GM12801 (cell line): ENCODE data around the gene SENP7.

Experiments
- CTCF ChIP-seq: IDR thresholded peaks from one replicate; pipeline ENCODE4 v1.5.1; 2011; ENCODE audit warnings: control low read depth; ENCODE audit not compliant: insufficient read length; ENCODE audit errors: extremely low read depth

The SENP7 gene

GRCh38 chr3:101512396-101512645 lies 691 bp downstream of the SENP7 start:
- no peak for TF ChIP-seq CTCF

GRCh38 chr3:101509811-101510210 lies 3.2 kb downstream of the SENP7 start:
- no peak for TF ChIP-seq CTCF

- no peak for TF ChIP-seq CTCF
These were observed 3.7 kb downstream of the SENP7 start for GRCh38 chr3:101509281-101509680.

- no peak for TF ChIP-seq CTCF
These were observed 11.2 kb downstream of the SENP7 start for GRCh38 chr3:101501783-101502182.

- no peak for TF ChIP-seq CTCF
These were observed 12.8 kb downstream of the SENP7 start for GRCh38 chr3:101500208-101500607.

- TF ChIP-seq CTCF, result no peak
These were observed 15.2 kb downstream of the SENP7 start for GRCh38 chr3:101497803-101498202.

GRCh38 chr3:101495552-101495951 lies 17.5 kb downstream of the SENP7 start:
- TF ChIP-seq CTCF, result no peak

GRCh38 chr3:101484805-101485620 lies 28.0 kb downstream of the SENP7 start:
- TF ChIP-seq CTCF, result no peak
